OCI-LY1 (cell line): Measurements from ENCODE around the gene MACROD2.
"Not testable (repeated sequence)": the region's sequence is repeated elsewhere in the genome, so short reads cannot be mapped to it uniquely, and the experiment has no call there.

Experiments used
- H2AFZ ChIP-seq: fragments of 200-600 bp; sonication (generic), shearing (Covaris generic); 2 replicates; pipeline ENCODE4 v1.6.0; 2014; ENCODE audit warnings: antibody characterized with exemption, mild to moderate bottlenecking, low read length
- H3F3A ChIP-seq: fragments of 200-600 bp; sonication (generic), shearing (Covaris generic); 2 replicates; pipeline ENCODE4 v1.6.0; 2014; ENCODE audit warnings: mild to moderate bottlenecking, antibody characterized with exemption, low read length, moderate library complexity; ENCODE audit not compliant: insufficient read depth
- H3K27ac ChIP-seq: fragments of 200-600 bp; sonication (generic); 2 replicates; pipeline ENCODE4 v1.5.1; 2014; ENCODE audit warnings: low read length, mixed run types, mild to moderate bottlenecking, low read depth; ENCODE audit not compliant: poor library complexity, severe bottlenecking
- H3K27me3 ChIP-seq: fragments of 200-600 bp; sonication (generic); 2 replicates; pipeline ENCODE4 v1.6.0; 2014; ENCODE audit warnings: antibody characterized with exemption, mild to moderate bottlenecking, low read length, moderate library complexity; ENCODE audit not compliant: insufficient read depth
- H3K36me3 ChIP-seq: fragments of 200-600 bp; sonication (generic); 2 replicates; pipeline ENCODE4 v1.6.1; 2014; ENCODE audit warnings: mild to moderate bottlenecking, antibody characterized with exemption, low read length, moderate library complexity, mixed read lengths; ENCODE audit not compliant: insufficient read depth
- H3K4me1 ChIP-seq: fragments of 200-600 bp; sonication (generic); 2 replicates; pipeline ENCODE4 v1.5.1; 2014; ENCODE audit warnings: mild to moderate bottlenecking, low read length, moderate library complexity; ENCODE audit not compliant: insufficient read depth, severe bottlenecking
- H3K4me2 ChIP-seq: fragments of 200-600 bp; sonication (generic), shearing (Covaris generic); 2 replicates; pipeline ENCODE4 v1.6.1; 2014; ENCODE audit warnings: low read length
- H3K4me3 ChIP-seq: fragments of 200-600 bp; sonication (generic); 2 replicates; pipeline ENCODE4 v1.5.1; 2014; ENCODE audit warnings: low read length, low read depth, mild to moderate bottlenecking, mixed read lengths; ENCODE audit not compliant: poor library complexity, severe bottlenecking
- H3K79me2 ChIP-seq: fragments of 200-600 bp; shearing (Covaris generic); 2 replicates; pipeline ENCODE4 v1.6.1; 2016; ENCODE audit warnings: mixed run types, low read length, mixed read lengths; ENCODE audit not compliant: insufficient read depth
- H3K9ac ChIP-seq: fragments of 200-600 bp; sonication (generic), shearing (Covaris generic); 2 replicates; pipeline ENCODE4 v1.6.1; 2014; ENCODE audit warnings: mild to moderate bottlenecking, low read length, mixed read lengths
- H3K9me2 ChIP-seq: fragments of 200-600 bp; sonication (generic), shearing (Covaris generic); 2 replicates; pipeline ENCODE4 v1.6.1; 2014; ENCODE audit warnings: low read depth, mild to moderate bottlenecking, low read length, mixed read lengths
- H3K9me3 ChIP-seq: fragments of 200-600 bp; shearing (Covaris generic); 2 replicates; pipeline ENCODE4 v1.6.1; 2014; ENCODE audit warnings: low read length, mixed read lengths
- H4K20me1 ChIP-seq: fragments of 200-600 bp; sonication (generic), shearing (Covaris generic); 2 replicates; pipeline ENCODE4 v1.6.0; 2016; ENCODE audit warnings: mild to moderate bottlenecking, low read length; ENCODE audit not compliant: insufficient read depth
- EZH2 ChIP-seq: fragments of 200-600 bp; sonication (generic), shearing (Covaris generic); IDR thresholded peaks from 2 replicates; pipeline ENCODE4 v1.8.0; 2017; ENCODE audit warnings: borderline replicate concordance, mixed run types, mild to moderate bottlenecking, antibody characterized with exemption, low read length, moderate library complexity, mixed read lengths
- TF ChIP-seq, protein P1 (sequence below): fragments of 200-600 bp; sonication (generic), shearing (Covaris generic); IDR thresholded peaks from 2 replicates; pipeline ENCODE4 v1.5.1; 2017; ENCODE audit warnings: mild to moderate bottlenecking, antibody characterized with exemption, low read length, moderate library complexity, mixed read lengths

The MACROD2 gene

GRCh38 chr20:15191082-15191723 lies 1195.9 kb downstream of the MACROD2 start:
- no peak overlapping the region for H2AFZ ChIP-seq
- H3F3A ChIP-seq = no peaks in the 10 kb centered on the region
- no peak overlapping the region for H3K9ac ChIP-seq
- H3K9me3 ChIP-seq = no peaks in the 10 kb centered on the region
- H3K4me1 ChIP-seq = no peaks in the 10 kb centered on the region
- H4K20me1 ChIP-seq = no peaks in the 10 kb centered on the region
- no peak overlapping the region for H3K4me3 ChIP-seq
- H3K27me3 ChIP-seq = no peaks in the 10 kb centered on the region
- H3K36me3 ChIP-seq = no peaks in the 10 kb centered on the region
- H3K79me2 ChIP-seq = no peaks in the 10 kb centered on the region
- TF ChIP-seq, protein P1, sequence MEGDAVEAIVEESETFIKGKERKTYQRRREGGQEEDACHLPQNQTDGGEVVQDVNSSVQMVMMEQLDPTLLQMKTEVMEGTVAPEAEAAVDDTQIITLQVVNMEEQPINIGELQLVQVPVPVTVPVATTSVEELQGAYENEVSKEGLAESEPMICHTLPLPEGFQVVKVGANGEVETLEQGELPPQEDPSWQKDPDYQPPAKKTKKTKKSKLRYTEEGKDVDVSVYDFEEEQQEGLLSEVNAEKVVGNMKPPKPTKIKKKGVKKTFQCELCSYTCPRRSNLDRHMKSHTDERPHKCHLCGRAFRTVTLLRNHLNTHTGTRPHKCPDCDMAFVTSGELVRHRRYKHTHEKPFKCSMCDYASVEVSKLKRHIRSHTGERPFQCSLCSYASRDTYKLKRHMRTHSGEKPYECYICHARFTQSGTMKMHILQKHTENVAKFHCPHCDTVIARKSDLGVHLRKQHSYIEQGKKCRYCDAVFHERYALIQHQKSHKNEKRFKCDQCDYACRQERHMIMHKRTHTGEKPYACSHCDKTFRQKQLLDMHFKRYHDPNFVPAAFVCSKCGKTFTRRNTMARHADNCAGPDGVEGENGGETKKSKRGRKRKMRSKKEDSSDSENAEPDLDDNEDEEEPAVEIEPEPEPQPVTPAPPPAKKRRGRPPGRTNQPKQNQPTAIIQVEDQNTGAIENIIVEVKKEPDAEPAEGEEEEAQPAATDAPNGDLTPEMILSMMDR = no peak
- no peak for TF ChIP-seq EZH2
- H3K9me2 ChIP-seq = no peaks in the 10 kb centered on the region
- H3K27ac ChIP-seq = no peak overlapping the region
- no peak overlapping the region for H3K4me2 ChIP-seq

GRCh38 chr20:15195378-15195777 lies 1200.1 kb downstream of the MACROD2 start:
- no peaks in the 10 kb centered on the region for H3K4me1 ChIP-seq
- no peaks in the 10 kb centered on the region for H3K9me2 ChIP-seq
- no peak for TF ChIP-seq EZH2
- TF ChIP-seq, protein P1 = no peak
- H3K9ac ChIP-seq = no peak overlapping the region
- H3F3A ChIP-seq = no peaks in the 10 kb centered on the region
- H3K27me3 ChIP-seq = no peaks in the 10 kb centered on the region
- no peak overlapping the region for H3K4me2 ChIP-seq
- H3K79me2 ChIP-seq = no peaks in the 10 kb centered on the region
- H3K9me3 ChIP-seq = no peaks in the 10 kb centered on the region
- H3K27ac ChIP-seq = no peak overlapping the region
- H3K4me3 ChIP-seq = no peak overlapping the region
- no peaks in the 10 kb centered on the region for H3K36me3 ChIP-seq
- H2AFZ ChIP-seq = no peak overlapping the region
- no peaks in the 10 kb centered on the region for H4K20me1 ChIP-seq

- no peaks in the 10 kb centered on the region for H3K9me2 ChIP-seq
- H4K20me1 ChIP-seq = no peaks in the 10 kb centered on the region
- no peaks in the 10 kb centered on the region for H3K79me2 ChIP-seq
- no peaks in the 10 kb centered on the region for H3K36me3 ChIP-seq
- H3K27ac ChIP-seq = no peak overlapping the region
- H3K4me1 ChIP-seq = no peaks in the 10 kb centered on the region
- no peak overlapping the region for H3K9ac ChIP-seq
- no peaks in the 10 kb centered on the region for H3F3A ChIP-seq
- no peak overlapping the region for H2AFZ ChIP-seq
- H3K9me3 ChIP-seq = no peaks in the 10 kb centered on the region
- no peak overlapping the region for H3K4me2 ChIP-seq
- TF ChIP-seq, protein P1 = no peak
- no peak for TF ChIP-seq EZH2
- H3K4me3 ChIP-seq = no peak overlapping the region
- H3K27me3 ChIP-seq = no peaks in the 10 kb centered on the region
Observed at GRCh38 chr20:15196547-15197255, 1201.4 kb downstream of the MACROD2 start.

DNA sequence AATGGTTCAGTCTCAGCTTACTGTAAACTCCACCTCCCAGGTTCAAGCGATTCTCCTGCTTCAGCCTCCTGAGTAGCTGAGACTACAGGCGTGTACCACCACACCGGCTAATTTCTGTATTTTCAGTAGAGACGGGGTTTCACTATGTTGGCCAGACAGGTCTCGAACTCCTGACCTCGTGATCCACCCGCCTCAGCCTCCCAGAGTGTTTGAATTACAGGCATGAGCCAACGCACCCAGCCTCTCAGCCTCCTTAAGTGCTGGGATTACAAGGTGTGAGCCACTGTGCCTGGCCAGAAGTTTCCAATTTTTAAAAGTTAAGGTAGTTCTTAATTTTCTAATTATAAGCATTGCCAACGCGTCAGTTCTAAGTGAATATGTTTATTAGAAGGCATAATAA lies 1202.7 kb downstream of the MACROD2 start:
- H3F3A ChIP-seq, H3K4me1 ChIP-seq, H3K9ac ChIP-seq, H2AFZ ChIP-seq, H3K9me3 ChIP-seq, H3K27ac ChIP-seq, H3K4me3 ChIP-seq, H4K20me1 ChIP-seq, H3K79me2 ChIP-seq, H3K36me3 ChIP-seq, H3K27me3 ChIP-seq, H3K4me2 ChIP-seq, H3K9me2 ChIP-seq: not testable (repeated sequence)
